Lower lobe of right lung (tissue), 2 donors: Measurements from ENCODE around the gene BBS10. TPM values are rescaled to one million over a fixed set of nuclear protein-coding genes. Genes with fewer than 3 reads are reported as not detected.

Experiments used
- ATAC-seq, 2 donors: fragments of 200-7000 bp; cut with Tn5 transposase; one replicate each; pipeline ENCODE4 v1.9.1; 2020 to 2022; ENCODE audit warnings: mild to moderate bottlenecking in 2 of 2, moderate library complexity in 2 of 2
- DNase-seq: peaks from one replicate; pipeline ENCODE4 v3.0.0-alpha.2; 2020
- H3K27ac ChIP-seq: fragments of 200-600 bp; one replicate; pipeline ENCODE4 v1.8.0; 2022
- H3K27me3 ChIP-seq: fragments of 200-600 bp; one replicate; pipeline ENCODE4 v1.8.0; 2022; ENCODE audit warnings: low read depth
- H3K36me3 ChIP-seq: fragments of 200-600 bp; one replicate; pipeline ENCODE4 v1.8.0; 2022; ENCODE audit warnings: mild to moderate bottlenecking
- H3K4me1 ChIP-seq: fragments of 200-600 bp; one replicate; pipeline ENCODE4 v1.8.0; 2022
- H3K4me3 ChIP-seq: fragments of 200-600 bp; one replicate; pipeline ENCODE4 v1.8.0; 2022; ENCODE audit warnings: mild to moderate bottlenecking
- H3K9me3 ChIP-seq: fragments of 200-600 bp; one replicate; pipeline ENCODE4 v1.8.0; 2022
- intact Hi-C: fragments of 100-400 bp; cut with DNase I; formaldehyde crosslinking; loops from one replicate; pipeline ENCODE4 v1.11.0; 2022
- total RNA-seq: library from RNA; stranded (reverse); fragmentation: NEBNext Ultra II Directional; extraction: Animal tissue kit (Norgen Biotek cat#: 25700); gene quantifications from one replicate; pipeline ENCODE4 v1.2.1, GENCODE V29; 2021
- TF ChIP-seq, protein P1 (sequence below): fragments of 200-600 bp; IDR thresholded peaks from one replicate; pipeline ENCODE4 v1.8.0; 2022; ENCODE audit warnings: antibody characterized with exemption, mild to moderate bottlenecking
- donor health status: DM: no; HTN: yes; CAD: no; lungs with severe emphysema.

The BBS10 gene
- total RNA-seq, 1 donor from 2014 or later = 13.4 TPM

DNA sequence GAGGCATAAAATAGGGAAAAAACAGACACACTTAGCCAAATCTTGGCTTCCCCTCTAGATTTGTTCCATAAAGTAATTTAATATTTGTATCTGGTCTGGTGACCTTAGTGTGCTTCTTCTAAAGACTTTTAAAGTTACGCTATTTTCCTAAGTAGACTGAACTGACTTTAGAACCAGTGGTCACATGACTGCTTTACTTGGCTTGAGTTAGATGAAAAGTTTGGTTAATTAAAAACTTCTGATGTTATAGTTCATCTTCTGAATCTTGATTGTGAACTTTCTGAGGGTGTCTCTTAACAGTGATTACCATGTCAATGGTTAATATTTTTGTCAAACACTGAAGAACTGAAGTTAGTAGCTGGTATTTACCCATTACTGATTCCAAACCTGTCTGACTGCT is 2.6 kb downstream of the BBS10 start:
- no peak for DNase-seq
- H3K4me1 ChIP-seq = peaks cover 23% of the 10 kb centered on the region
- intact Hi-C loops = no loop called here
- H3K9me3 ChIP-seq = no peaks in the 10 kb centered on the region
- no peaks in the 10 kb centered on the region for H3K27me3 ChIP-seq
- H3K27ac ChIP-seq = peak overlapping the region; percentile 18
- no peak overlapping the region for H3K4me3 ChIP-seq
- no peaks in the 10 kb centered on the region for H3K36me3 ChIP-seq
- ATAC-seq = no peak
- TF ChIP-seq, protein P1, sequence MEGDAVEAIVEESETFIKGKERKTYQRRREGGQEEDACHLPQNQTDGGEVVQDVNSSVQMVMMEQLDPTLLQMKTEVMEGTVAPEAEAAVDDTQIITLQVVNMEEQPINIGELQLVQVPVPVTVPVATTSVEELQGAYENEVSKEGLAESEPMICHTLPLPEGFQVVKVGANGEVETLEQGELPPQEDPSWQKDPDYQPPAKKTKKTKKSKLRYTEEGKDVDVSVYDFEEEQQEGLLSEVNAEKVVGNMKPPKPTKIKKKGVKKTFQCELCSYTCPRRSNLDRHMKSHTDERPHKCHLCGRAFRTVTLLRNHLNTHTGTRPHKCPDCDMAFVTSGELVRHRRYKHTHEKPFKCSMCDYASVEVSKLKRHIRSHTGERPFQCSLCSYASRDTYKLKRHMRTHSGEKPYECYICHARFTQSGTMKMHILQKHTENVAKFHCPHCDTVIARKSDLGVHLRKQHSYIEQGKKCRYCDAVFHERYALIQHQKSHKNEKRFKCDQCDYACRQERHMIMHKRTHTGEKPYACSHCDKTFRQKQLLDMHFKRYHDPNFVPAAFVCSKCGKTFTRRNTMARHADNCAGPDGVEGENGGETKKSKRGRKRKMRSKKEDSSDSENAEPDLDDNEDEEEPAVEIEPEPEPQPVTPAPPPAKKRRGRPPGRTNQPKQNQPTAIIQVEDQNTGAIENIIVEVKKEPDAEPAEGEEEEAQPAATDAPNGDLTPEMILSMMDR = no peak

DNA sequence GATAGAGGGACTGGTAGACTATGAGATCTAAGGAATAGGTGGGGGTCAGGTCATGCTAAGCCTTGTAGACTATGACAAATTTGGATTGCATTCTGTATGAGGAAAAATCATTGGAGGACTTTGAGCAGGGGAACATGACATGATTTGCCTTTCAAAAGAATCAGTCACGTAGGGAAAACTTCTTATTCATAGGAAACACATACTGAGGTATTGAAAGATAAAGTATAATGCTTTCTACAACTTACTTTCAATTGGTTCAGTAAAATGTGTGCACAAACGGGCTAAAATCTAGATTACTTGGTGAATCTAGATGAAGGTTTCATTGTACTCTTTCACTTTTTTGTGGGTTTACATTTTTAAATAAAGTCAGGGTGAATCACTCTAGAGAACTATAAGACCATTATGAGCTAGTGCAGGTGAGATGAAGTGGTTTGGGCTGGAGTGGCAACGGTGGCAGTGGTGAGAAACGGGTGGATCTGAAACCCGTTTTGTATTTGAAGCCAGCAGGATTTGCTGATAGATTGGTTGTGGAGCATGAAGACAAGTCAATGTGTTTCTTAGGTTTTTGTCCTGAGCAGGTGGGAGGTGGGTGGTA is 6.7 kb downstream of the BBS10 start:
- no peak for ATAC-seq
- Histone ChIP-seq H3K27me3 (no peaks in the 10 kb centered on the region), H3K9me3 (no peaks in the 10 kb centered on the region), H3K27ac (no peak overlapping the region), H3K36me3 (no peaks in the 10 kb centered on the region), H3K4me3 (no peak overlapping the region), H3K4me1 (peaks cover 11% of the 10 kb centered on the region)
- intact Hi-C loops = no loop called here
- no peak for DNase-seq
- TF ChIP-seq, protein P1 = no peak

DNA sequence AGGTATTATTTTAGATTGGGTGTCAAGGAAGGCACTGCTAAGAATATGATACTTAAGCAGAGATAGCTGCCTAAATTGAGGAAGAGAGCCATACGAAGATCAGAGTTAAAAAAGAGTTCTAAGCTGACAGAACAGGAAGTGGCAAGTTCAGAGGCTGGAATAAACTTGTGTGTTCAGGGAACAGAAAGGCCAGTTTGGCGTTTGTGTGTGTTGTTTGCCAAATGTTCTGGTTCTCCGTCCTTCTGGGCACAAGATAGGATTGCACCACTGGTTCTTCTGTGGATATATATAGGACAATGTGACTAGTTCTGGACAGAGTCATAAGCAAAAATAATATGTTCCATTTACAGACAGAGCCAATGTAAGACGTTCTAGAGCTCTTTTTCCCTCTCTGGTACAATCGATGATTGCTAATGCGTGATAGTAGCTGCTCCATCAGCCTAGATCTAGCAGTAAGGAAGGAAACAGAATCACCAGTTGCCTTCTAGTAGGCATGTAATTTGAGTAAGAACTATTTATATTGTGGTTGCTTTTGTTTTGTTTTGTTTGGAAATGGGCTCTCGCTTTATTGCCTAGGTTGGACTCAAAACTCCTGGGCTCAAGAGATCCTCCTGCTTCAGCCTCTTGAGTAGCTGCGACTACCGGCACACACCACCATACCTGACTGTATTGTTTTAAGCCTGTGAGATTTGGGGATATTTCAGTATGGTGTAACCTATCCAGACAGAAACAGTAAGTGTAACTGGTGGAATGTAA is 7.4 kb downstream of the BBS10 start:
- TF ChIP-seq, protein P1 = no peak
- Histone ChIP-seq H3K9me3 (no peaks in the 10 kb centered on the region), H3K36me3 (no peaks in the 10 kb centered on the region), H3K4me3 (no peak overlapping the region), H3K27me3 (no peaks in the 10 kb centered on the region), H3K27ac (no peak overlapping the region), H3K4me1 (peaks cover 7% of the 10 kb centered on the region)
- intact Hi-C loops = no loop called here
- ATAC-seq = peak in 1 of 2 donors; percentile 35
- no peak for DNase-seq

DNA sequence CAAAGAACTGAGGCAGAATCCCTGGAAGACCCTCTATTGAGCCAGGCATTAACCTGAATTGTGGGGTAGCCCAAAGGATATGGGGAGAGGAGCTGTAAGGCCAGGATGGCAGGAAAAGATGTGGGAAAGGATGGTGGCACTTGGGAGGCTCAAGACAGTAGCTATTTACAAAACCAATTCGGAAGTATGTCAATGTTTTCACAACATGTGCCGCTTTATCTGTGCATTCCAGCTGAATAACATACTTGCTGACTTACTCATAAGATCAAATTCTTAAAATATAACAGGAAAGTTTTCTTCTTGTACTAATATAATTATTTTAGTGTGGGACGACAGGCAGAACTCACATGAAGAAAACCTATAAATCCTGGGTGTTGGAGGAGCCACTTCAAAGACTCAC is 10.6 kb downstream of the BBS10 start:
- TF ChIP-seq, protein P1 = no peak
- no peak for DNase-seq
- ATAC-seq = no peak
- Histone ChIP-seq H3K4me3 (no peak overlapping the region), H3K27ac (no peak overlapping the region), H3K4me1 (no peaks in the 10 kb centered on the region), H3K36me3 (no peaks in the 10 kb centered on the region), H3K27me3 (no peaks in the 10 kb centered on the region), H3K9me3 (no peaks in the 10 kb centered on the region)
- intact Hi-C loops = no loop called here

DNA sequence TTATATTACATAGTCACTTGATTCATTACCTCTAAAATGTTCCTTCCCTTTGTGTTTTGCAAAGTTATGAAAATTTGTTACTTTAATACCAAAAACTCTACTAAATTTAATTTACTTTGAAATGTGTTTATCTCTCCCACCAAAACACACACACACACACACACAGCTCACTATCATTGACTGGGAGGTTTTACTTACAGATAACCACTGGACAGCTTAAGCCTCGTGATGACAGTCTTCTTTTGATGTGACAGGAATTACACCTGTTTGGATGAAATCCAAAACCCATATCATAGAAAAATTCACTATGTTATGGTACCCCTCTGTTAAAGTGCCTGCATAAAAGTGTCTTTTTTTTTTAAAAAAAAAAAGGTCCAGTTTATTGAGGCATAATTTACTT is 15.6 kb downstream of the BBS10 start:
- no peaks in the 10 kb centered on the region for H3K4me1 ChIP-seq
- H3K9me3 ChIP-seq = no peaks in the 10 kb centered on the region
- TF ChIP-seq, protein P1 = no peak
- no peaks in the 10 kb centered on the region for H3K36me3 ChIP-seq
- H3K27ac ChIP-seq = no peak overlapping the region
- no peak overlapping the region for H3K4me3 ChIP-seq
- ATAC-seq (no peak), DNase-seq (no peak)
- no peaks in the 10 kb centered on the region for H3K27me3 ChIP-seq
- intact Hi-C loops = no loop called here
